SKM-1 treated with dmso at 0.1 percent for 144 hours (cell line): ENCODE data around the gene BTBD18.

Experiments
- DNase-seq: peaks from one replicate; lab custom pipeline; 2025; ENCODE audit not compliant: unreplicated experiment; lab: John Stamatoyannopoulos, UW

The BTBD18 gene

GRCh38 chr11:57751676-57752253, at the start of gene BTBD18:
Gene BTBD18, minus strand, starts transcription at chr11:57751819. Its CDS starts 631 bp downstream, at chr11:57751188.
- peak; percentile 23 for DNase-seq

- no peak for DNase-seq
These were observed 49.5 kb upstream of the BTBD18 start for GRCh38 chr11:57801183-57801485.

- peak; percentile 67 for DNase-seq
These were observed 49.0 kb upstream of the BTBD18 start for GRCh38 chr11:57800444-57801182.

- DNase-seq = no peak
These were observed 47.4 kb upstream of the BTBD18 start for GRCh38 chr11:57798905-57799559.

GRCh38 chr11:57793351-57794115, 41.9 kb upstream of the BTBD18 start:
- DNase-seq = no peak

GRCh38 chr11:57792870-57793269, 41.3 kb upstream of the BTBD18 start:
- DNase-seq = peak; percentile 80

- peak; percentile 97 for DNase-seq
These were observed 40.5 kb upstream of the BTBD18 start for GRCh38 chr11:57792060-57792541.

GRCh38 chr11:57791321-57792059, 39.9 kb upstream of the BTBD18 start:
- DNase-seq = no peak

GRCh38 chr11:57788703-57789088, 37.1 kb upstream of the BTBD18 start:
- DNase-seq = no peak

- peak; percentile 93 for DNase-seq
These were observed 36.5 kb upstream of the BTBD18 start for GRCh38 chr11:57787920-57788702.

GRCh38 chr11:57787006-57787604, 35.5 kb upstream of the BTBD18 start:
- no peak for DNase-seq

GRCh38 chr11:57786436-57786835, 34.8 kb upstream of the BTBD18 start:
- DNase-seq = no peak

GRCh38 chr11:57785072-57785471, 33.5 kb upstream of the BTBD18 start:
- no peak for DNase-seq

- no peak for DNase-seq
These were observed 29.9 kb upstream of the BTBD18 start for GRCh38 chr11:57781529-57781943.

- DNase-seq = no peak
These were observed 27.7 kb upstream of the BTBD18 start for GRCh38 chr11:57779276-57779675.

GRCh38 chr11:57778318-57779037, 26.9 kb upstream of the BTBD18 start:
- no peak for DNase-seq

GRCh38 chr11:57777969-57778317, 26.3 kb upstream of the BTBD18 start:
- no peak for DNase-seq

- no peak for DNase-seq
These were observed 25.1 kb upstream of the BTBD18 start for GRCh38 chr11:57776577-57777210.
